Measurements from ENCODE around the gene RERE. TPM values are rescaled to one million over a fixed set of nuclear protein-coding genes. Genes with fewer than 3 reads are reported as not detected.
"Not testable (repeated sequence)": the region's sequence is repeated elsewhere in the genome, so short reads cannot be mapped to it uniquely, and the experiment has no call there.

The RERE gene
- total and polyA plus RNA-seq, 7 donors: 19.2 to 148 (median 90.6) TPM

- H3K4me3 ChIP-seq: peak overlapping the region in 3 of 4 donors; percentile 19 to 35 (median 27)
- WGBS, 2 donors: 62 to 74% methylated on average over 12 of the region's 12 CpGs
- peak; percentile 72 for DNase-seq
- H3K9me3 ChIP-seq: no peaks in the 10 kb centered on the region
- intact Hi-C loops (cut with DNase I): no loop called here
- H3K36me3 ChIP-seq: no peaks in the 10 kb centered on the region
- H3K4me1 ChIP-seq: peaks cover 0 to 34% (median 24%) of the 10 kb centered on the region in 4 donors
- peak in 1 of 4 donors; percentile 20 for TF ChIP-seq POLR2AphosphoS5 (IDR thresholded peaks at IDR 0.05)
- TF ChIP-seq, protein P1, sequence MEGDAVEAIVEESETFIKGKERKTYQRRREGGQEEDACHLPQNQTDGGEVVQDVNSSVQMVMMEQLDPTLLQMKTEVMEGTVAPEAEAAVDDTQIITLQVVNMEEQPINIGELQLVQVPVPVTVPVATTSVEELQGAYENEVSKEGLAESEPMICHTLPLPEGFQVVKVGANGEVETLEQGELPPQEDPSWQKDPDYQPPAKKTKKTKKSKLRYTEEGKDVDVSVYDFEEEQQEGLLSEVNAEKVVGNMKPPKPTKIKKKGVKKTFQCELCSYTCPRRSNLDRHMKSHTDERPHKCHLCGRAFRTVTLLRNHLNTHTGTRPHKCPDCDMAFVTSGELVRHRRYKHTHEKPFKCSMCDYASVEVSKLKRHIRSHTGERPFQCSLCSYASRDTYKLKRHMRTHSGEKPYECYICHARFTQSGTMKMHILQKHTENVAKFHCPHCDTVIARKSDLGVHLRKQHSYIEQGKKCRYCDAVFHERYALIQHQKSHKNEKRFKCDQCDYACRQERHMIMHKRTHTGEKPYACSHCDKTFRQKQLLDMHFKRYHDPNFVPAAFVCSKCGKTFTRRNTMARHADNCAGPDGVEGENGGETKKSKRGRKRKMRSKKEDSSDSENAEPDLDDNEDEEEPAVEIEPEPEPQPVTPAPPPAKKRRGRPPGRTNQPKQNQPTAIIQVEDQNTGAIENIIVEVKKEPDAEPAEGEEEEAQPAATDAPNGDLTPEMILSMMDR (IDR thresholded peaks at IDR 0.05): no peak
- H3K27me3 ChIP-seq: no peaks in the 10 kb centered on the region
- H3K27ac ChIP-seq: peak overlapping the region; percentile 64 to 84 (median 79)
These were observed 368.4 kb downstream of the RERE start for GRCh38 chr1:8448911-8449661.

DNA sequence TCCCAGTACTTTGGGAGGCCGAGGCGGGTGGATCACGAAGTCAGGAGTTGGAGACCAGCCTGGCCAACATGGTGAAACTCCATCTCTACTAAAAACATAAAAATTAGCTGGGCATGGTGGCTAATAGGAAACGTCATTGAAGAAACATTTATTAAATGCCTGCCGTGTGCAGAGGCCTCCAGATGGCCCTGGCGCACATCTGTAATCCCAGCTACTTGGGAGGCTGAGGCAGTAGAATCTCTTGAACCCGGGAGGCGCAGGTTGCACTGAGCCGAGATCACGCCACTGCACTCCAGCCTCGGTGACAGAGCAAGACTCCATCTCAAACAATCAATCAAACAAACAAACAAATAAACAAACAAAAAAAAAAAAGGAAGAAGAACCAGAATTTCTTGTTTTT is 368.9 kb downstream of the RERE start:
- H3K4me1 ChIP-seq: peaks cover 0 to 34% (median 24%) of the 10 kb centered on the region in 4 donors
- H3K9me3 ChIP-seq; intact Hi-C loops (cut with DNase I); DNase-seq; H3K36me3 ChIP-seq; H3K27me3 ChIP-seq: not testable (repeated sequence)
- H3K4me3 ChIP-seq: peak overlapping the region in 1 of 4 donors; percentile 35
- WGBS, 2 donors: 88 to 89% methylated on average over 11 of the region's 11 CpGs
- H3K27ac ChIP-seq: peak overlapping the region; percentile 64 to 84 (median 79)

DNA sequence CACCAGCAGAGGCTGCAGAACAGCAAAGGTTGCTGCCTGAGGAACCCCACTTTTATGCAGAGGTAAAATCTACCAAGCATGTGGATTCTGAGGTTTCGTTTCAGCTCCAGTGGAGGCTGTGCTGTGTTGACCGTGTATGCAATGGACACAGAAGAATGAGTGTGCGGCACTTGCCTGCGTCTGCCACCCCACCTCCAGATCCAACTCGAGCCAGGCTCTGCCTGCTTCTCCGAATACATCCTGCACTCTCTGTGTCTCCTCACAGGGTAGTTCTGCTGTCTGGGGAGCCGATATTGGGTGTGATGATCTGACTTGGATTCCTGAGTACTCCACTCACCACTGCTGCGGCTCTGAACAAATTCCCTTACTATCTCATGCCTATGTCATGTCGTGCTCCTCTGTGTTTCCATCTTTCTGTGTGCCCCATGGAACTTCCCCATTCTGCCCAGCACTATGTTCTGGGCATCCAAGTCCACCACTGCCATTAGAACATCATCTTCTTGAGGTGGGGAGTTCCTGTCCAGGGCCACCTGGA is 369.8 kb downstream of the RERE start:
- WGBS, 2 donors: 92 to 93% methylated on average over 9 of the region's 9 CpGs
- Histone ChIP-seq H3K27me3 (no peaks in the 10 kb centered on the region), H3K27ac (peak overlapping the region in 3 of 4 donors; percentile 78 to 84 (median 80)), H3K9me3 (no peaks in the 10 kb centered on the region), H3K36me3 (no peaks in the 10 kb centered on the region), H3K4me1 (peaks cover 0 to 34% (median 24%) of the 10 kb centered on the region in 4 donors), H3K4me3 (no peak overlapping the region)
- DNase-seq: no peak
- intact Hi-C loops (cut with DNase I): no loop called here
- TF ChIP-seq POLR2A (IDR thresholded peaks at IDR 0.05) (no peak), POLR2AphosphoS5 (IDR thresholded peaks at IDR 0.05) (no peak), EP300 (IDR thresholded peaks at IDR 0.05) (no peak)
- TF ChIP-seq, protein P1 (IDR thresholded peaks at IDR 0.05): no peak

GRCh38 chr1:8446119-8446518 is 371.3 kb downstream of the RERE start:
- H3K27me3 ChIP-seq; H3K27ac ChIP-seq; H3K9me3 ChIP-seq; intact Hi-C loops (cut with DNase I); H3K4me3 ChIP-seq; DNase-seq; H3K36me3 ChIP-seq: not testable (repeated sequence)
- peaks cover 0 to 37% (median 32%) of the 10 kb centered on the region in 4 donors for H3K4me1 ChIP-seq
- WGBS, 2 donors: 75 to 92% methylated on average over 5 of the region's 5 CpGs

GRCh38 chr1:8443558-8444194 is 373.8 kb downstream of the RERE start:
- Histone ChIP-seq H3K27me3 (no peaks in the 10 kb centered on the region), H3K4me3 (no peak overlapping the region), H3K4me1 (peaks cover 0 to 43% (median 38%) of the 10 kb centered on the region in 4 donors), H3K27ac (no peak overlapping the region), H3K36me3 (no peaks in the 10 kb centered on the region), H3K9me3 (no peaks in the 10 kb centered on the region)
- 87 to 92% methylated on average over 1 of the region's 1 CpG for WGBS, 2 donors
- TF ChIP-seq POLR2A (IDR thresholded peaks at IDR 0.05) (no peak), EP300 (IDR thresholded peaks at IDR 0.05) (no peak), POLR2AphosphoS5 (IDR thresholded peaks at IDR 0.05) (no peak)
- TF ChIP-seq, protein P1 (IDR thresholded peaks at IDR 0.05): no peak
- no peak for DNase-seq
- intact Hi-C loops (cut with DNase I): no loop called here
